Gastroesophageal sphincter (tissue), 4 donors: ENCODE measurements around the gene ALG10B. TPM values are rescaled to one million over a fixed set of nuclear protein-coding genes. Genes with fewer than 3 reads are reported as not detected.
"Not testable (repeated sequence)": the region's sequence is repeated elsewhere in the genome, so short reads cannot be mapped to it uniquely, and the experiment has no call there.

Experiments
- ATAC-seq: fragments of 150-250 bp; one replicate; pipeline ENCODE4 v1.9.1; 2016; ENCODE audit warnings: mild to moderate bottlenecking, moderate library complexity
- H3K27ac ChIP-seq, 4 donors: fragments of 200-600 bp; sonication (generic) in 3 of 4; 1 replicate in 3 of 4; 2 replicates in 1 of 4; pipeline ENCODE4 v1.5.1; 2016 to 2019
- H3K27me3 ChIP-seq: fragments of 200-600 bp; sonication (generic); one replicate; pipeline ENCODE4 v1.5.1; 2019
- H3K36me3 ChIP-seq, 2 donors: fragments of 200-600 bp; sonication (generic); one replicate each; pipeline ENCODE4 v1.5.1; 2019; ENCODE audit warnings: control low read depth in 1 of 2
- H3K4me1 ChIP-seq, 3 donors: fragments of 200-600 bp; sonication (generic); 1 replicate in 2 of 3; 2 replicates in 1 of 3; pipeline ENCODE4 v1.5.1; 2016 to 2019; ENCODE audit warnings: control low read depth in 2 of 3
- H3K4me3 ChIP-seq, 2 donors: fragments of 200-600 bp; sonication (generic); one replicate each; pipeline ENCODE4 v1.5.1; 2019; ENCODE audit warnings: mild to moderate bottlenecking in 1 of 2, moderate library complexity in 1 of 2
- H3K9me3 ChIP-seq, 3 donors: fragments of 200-600 bp; sonication (generic); one replicate each; pipeline ENCODE4 v1.5.1; 2017 to 2019; ENCODE audit warnings: control low read depth in 2 of 3
- EP300 ChIP-seq: sonication (generic); formaldehyde crosslinking; IDR thresholded peaks from one replicate; pipeline ENCODE4 v1.6.1; 2017; ENCODE audit warnings: antibody characterized with exemption, mild to moderate bottlenecking
- POLR2A ChIP-seq, 2 donors: fragments of 450-650 bp; IDR thresholded peaks; one replicate each; pipeline ENCODE4 v1.6.1; 2017; ENCODE audit warnings: antibody characterized with exemption in 2 of 2, mild to moderate bottlenecking in 2 of 2, moderate library complexity in 1 of 2
- POLR2AphosphoS5 ChIP-seq: sonication (generic); formaldehyde crosslinking; IDR thresholded peaks from one replicate; pipeline ENCODE4 v1.6.1; 2017; ENCODE audit warnings: antibody characterized with exemption
- WGBS, 2 donors: methylation state at CpG; one replicate each; pipeline ENCODE4 v1.1.5; 2018; ENCODE audit warnings: low coverage in 1 of 2; 5-methylcytosine and 5-hydroxymethylcytosine counted together
- total RNA-seq, 4 donors: library from RNA; depleted of rRNA; stranded (reverse); fragments of >200 nt; gene quantifications; one replicate each; pipeline ENCODE4 v1.1.0, GENCODE V29; 2016
- TF ChIP-seq, protein P1 (sequence below), 4 experiments: fragments of 200-600 bp in 2 of 4; fragments of 450-650 bp in 2 of 4; sonication (generic) in 1 of 4; IDR thresholded peaks; one replicate each; pipeline ENCODE4 v1.5.1; 2017 to 2019; ENCODE audit warnings: antibody characterized with exemption in 4 of 4, mild to moderate bottlenecking in 2 of 4, moderate library complexity in 2 of 4

Gene ALG10B
- total RNA-seq, 4 donors from 2014 or later, result 2.8 to 8.1 (median 3.5) TPM

DNA sequence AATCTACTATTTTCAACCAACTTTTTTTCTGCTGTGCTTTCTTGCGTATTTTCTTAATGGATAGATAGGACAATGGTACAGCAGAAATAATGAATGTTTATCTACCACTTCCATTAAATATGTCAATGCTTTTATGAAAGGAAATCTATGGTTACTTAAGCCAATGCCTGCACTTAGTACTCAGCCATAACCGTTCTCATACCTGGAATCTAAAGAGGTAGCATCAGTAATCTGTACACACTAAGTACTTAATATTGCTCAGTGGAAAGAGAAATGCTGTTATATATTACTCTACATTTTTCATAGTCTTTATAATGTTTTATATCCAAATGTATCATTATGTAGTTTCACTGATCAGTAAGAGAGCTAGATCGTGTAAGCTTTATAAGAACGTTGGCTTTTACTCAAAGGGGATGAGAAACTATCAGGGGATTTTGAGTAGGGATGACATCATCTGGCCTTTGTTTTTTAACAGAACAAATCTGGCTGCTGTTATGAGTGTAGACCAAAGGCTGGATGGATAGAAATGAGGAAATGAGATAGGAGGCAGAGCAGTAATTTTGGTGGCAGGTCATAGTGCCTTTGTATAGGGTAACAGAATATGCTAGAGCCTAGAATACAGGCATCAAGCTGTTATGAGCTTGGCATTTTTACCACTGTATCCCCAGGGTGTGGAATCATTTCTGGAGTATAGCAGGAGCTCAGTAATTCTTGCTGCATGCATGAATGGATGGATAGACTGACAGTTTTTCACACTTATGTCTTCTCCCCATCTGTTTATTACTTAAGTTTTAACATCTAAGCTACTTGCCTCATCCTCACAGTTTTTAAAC, 34.0 kb downstream of the ALG10B start:
- WGBS, 2 donors, result 70 to 71% methylated on average over 4 of the region's 4 CpGs
- ATAC-seq, result no peak
- H3K27ac ChIP-seq, result no peak overlapping the region

DNA sequence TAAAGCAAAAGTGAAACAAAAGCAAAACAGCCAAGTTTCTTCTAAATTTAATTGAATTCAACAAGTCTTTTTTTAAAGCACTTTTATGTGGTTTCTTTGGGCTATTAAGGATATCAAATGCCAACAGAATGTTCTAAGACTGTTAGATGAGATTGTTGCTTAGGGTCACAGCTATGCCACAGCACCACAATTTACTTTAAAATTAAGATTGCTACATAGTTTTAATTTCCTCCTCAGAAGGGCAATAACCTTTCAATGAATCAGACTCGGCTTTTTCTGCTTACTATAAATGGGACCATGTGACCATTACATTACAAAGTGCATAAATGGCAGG, 34.6 kb downstream of the ALG10B start:
- H3K27me3 ChIP-seq, H3K36me3 ChIP-seq, ATAC-seq, H3K27ac ChIP-seq, H3K4me3 ChIP-seq, H3K4me1 ChIP-seq: not testable (repeated sequence)
- 38 to 75% methylated on average over 1 of the region's 1 CpG for WGBS, 2 donors
- H3K9me3 ChIP-seq, result peaks cover 0 to 13% (median 0%) of the 10 kb centered on the region in 3 donors

More for the DNA sequence above, 34.0 kb downstream of the ALG10B start:
- Histone ChIP-seq H3K27me3 (no peaks in the 10 kb centered on the region), H3K9me3 (peaks cover 0 to 13% (median 0%) of the 10 kb centered on the region in 3 donors), H3K4me1 (no peaks in the 10 kb centered on the region), H3K36me3 (no peaks in the 10 kb centered on the region), H3K4me3 (no peak overlapping the region)
- TF ChIP-seq EP300, result no peak
- TF ChIP-seq, protein P1, sequence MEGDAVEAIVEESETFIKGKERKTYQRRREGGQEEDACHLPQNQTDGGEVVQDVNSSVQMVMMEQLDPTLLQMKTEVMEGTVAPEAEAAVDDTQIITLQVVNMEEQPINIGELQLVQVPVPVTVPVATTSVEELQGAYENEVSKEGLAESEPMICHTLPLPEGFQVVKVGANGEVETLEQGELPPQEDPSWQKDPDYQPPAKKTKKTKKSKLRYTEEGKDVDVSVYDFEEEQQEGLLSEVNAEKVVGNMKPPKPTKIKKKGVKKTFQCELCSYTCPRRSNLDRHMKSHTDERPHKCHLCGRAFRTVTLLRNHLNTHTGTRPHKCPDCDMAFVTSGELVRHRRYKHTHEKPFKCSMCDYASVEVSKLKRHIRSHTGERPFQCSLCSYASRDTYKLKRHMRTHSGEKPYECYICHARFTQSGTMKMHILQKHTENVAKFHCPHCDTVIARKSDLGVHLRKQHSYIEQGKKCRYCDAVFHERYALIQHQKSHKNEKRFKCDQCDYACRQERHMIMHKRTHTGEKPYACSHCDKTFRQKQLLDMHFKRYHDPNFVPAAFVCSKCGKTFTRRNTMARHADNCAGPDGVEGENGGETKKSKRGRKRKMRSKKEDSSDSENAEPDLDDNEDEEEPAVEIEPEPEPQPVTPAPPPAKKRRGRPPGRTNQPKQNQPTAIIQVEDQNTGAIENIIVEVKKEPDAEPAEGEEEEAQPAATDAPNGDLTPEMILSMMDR (IDR thresholded peaks at IDR 0.05), result no peak
- no peak for TF ChIP-seq POLR2AphosphoS5
- no peak for TF ChIP-seq POLR2A (IDR thresholded peaks at IDR 0.05)

DNA sequence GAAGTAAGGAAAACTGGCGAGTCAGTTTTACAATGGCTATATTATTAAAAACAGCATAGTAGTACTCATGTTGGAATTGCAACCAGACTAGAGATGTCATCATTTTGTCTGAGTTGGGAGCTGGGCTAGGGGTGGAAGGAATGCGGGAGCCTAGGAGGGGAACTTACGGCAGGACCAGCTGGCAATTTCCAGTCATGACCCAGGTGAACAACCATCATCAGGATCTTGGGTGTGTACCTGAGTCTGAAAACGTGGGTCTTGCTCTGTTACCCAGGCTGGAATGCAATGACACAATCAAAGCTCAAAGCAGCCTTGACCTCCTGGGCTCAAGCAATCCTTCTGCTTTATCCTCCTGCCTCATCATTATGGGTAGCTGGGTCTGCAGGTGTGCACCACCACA, 50.9 kb downstream of the ALG10B start:
- no peak overlapping the region for H3K27ac ChIP-seq
- no peak for TF ChIP-seq POLR2AphosphoS5
- no peak for TF ChIP-seq EP300
- TF ChIP-seq, protein P1 (IDR thresholded peaks at IDR 0.05), result no peak
- TF ChIP-seq POLR2A (IDR thresholded peaks at IDR 0.05), result no peak
- H3K27me3 ChIP-seq, result no peaks in the 10 kb centered on the region
- no peak overlapping the region for H3K4me3 ChIP-seq
- ATAC-seq, result no peak
- no peaks in the 10 kb centered on the region for H3K36me3 ChIP-seq
- H3K9me3 ChIP-seq, result no peaks in the 10 kb centered on the region
- no peaks in the 10 kb centered on the region for H3K4me1 ChIP-seq
- 63 to 69% methylated on average over 3 to 4 of the region's 4 CpGs for WGBS, 2 donors

DNA sequence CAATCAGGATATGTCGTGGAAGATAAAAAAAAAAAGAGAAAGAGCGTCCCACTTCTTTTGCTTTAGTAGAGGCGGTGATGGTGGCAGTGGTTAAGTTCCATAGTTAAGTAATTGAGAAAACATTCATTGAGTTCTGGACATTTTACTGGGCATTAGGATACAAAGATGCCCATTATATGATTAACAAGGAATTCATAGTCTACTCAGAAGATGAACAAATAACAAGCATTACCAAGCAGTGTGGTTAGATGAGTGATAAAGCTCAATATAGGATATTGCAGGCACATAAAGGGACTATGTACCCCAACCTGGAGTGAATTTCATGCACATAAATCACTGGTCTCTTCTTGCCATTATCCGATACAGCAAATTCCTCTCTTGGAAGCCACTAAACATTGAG, 53.7 kb downstream of the ALG10B start:
- Histone ChIP-seq H3K27ac (no peak overlapping the region), H3K4me1 (no peaks in the 10 kb centered on the region), H3K9me3 (no peaks in the 10 kb centered on the region), H3K27me3 (no peaks in the 10 kb centered on the region), H3K4me3 (no peak overlapping the region), H3K36me3 (no peaks in the 10 kb centered on the region)
- 78 to 84% methylated on average over 4 of the region's 4 CpGs for WGBS, 2 donors
- no peak for ATAC-seq
- TF ChIP-seq, protein P1 (IDR thresholded peaks at IDR 0.05), result no peak
- no peak for TF ChIP-seq POLR2AphosphoS5
- no peak for TF ChIP-seq POLR2A (IDR thresholded peaks at IDR 0.05)
- no peak for TF ChIP-seq EP300

DNA sequence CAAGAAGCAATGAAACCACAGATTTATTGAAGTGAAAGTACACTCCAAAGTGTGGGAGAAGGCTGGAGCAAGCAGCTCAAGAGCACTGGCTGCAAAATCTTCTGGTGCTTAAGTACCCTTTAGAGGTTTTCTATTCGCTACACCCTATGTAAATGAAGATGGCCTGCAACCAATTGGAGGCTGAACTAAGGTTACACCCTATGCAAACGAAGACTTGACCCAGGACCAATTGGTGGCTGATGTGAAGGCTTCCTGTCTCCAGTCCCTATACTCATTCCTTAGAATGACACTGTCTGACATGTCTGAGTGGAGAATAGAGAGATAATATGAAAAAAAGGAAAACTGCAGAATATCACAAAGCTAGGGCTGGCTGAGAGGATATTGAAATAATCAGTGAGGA, 57.2 kb downstream of the ALG10B start:
- Histone ChIP-seq H3K4me3 (no peak overlapping the region), H3K27ac (no peak overlapping the region), H3K36me3 (no peaks in the 10 kb centered on the region), H3K27me3 (no peaks in the 10 kb centered on the region), H3K4me1 (no peaks in the 10 kb centered on the region), H3K9me3 (no peaks in the 10 kb centered on the region)
- 51 to 60% methylated on average over 1 to 2 of the region's 2 CpGs for WGBS, 2 donors
- ATAC-seq, result no peak
- TF ChIP-seq POLR2A (IDR thresholded peaks at IDR 0.05) (no peak), POLR2AphosphoS5 (no peak), EP300 (no peak)
- TF ChIP-seq, protein P1 (IDR thresholded peaks at IDR 0.05), result no peak
